Measurements from ENCODE around the gene UBE2G2. TPM values are rescaled to one million over a fixed set of nuclear protein-coding genes. Genes with fewer than 3 reads are reported as not detected.

Gene UBE2G2
- polyA plus RNA-seq, 1 donor from 2014 or later = 127 TPM

DNA sequence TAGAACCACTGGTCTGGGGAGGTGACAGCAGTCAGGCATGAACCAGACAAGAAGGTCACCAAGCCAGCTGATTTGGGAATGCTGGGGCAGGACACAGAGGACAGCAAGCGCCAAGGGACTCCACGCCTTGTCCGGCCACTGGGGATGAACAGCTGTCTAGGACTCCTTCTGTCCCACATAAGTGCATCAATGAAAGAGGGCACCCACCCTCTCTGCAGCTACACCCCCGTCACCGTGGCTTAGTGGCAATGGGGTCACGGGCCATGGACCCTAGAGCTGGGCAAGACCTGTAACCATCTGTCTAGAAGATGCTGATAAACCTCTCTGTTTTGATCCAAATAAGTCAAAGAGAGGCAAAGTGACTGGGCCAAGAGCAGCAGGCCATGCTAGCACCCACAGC is 16.8 kb downstream of the UBE2G2 start:
- H3K9me3 ChIP-seq (ENCODE audit: low read length) = no peaks in the 10 kb centered on the region
- no peaks in the 10 kb centered on the region for H3K79me2 ChIP-seq (replicated peaks; ENCODE audit: insufficient read depth, low read length)
- H3K9ac ChIP-seq (ENCODE audit: low read length) = no peak overlapping the region
- H3K9me2 ChIP-seq (ENCODE audit: insufficient read depth, low read length) = no peaks in the 10 kb centered on the region
- no peak overlapping the region for H2AFZ ChIP-seq (ENCODE audit: low read depth, low read length)
- no peak overlapping the region for H3K4me3 ChIP-seq (ENCODE audit: low read length)
- no peaks in the 10 kb centered on the region for H3F3A ChIP-seq (ENCODE audit: insufficient read depth, low read length, poor library complexity, severe bottlenecking)
- H3K27ac ChIP-seq (ENCODE audit: low read length) = no peak overlapping the region
- no peaks in the 10 kb centered on the region for H3K36me3 ChIP-seq (ENCODE audit: insufficient read depth, low read length)
- no peaks in the 10 kb centered on the region for H4K20me1 ChIP-seq (ENCODE audit: insufficient read depth)
- no peak overlapping the region for H3K4me2 ChIP-seq (ENCODE audit: low read length)
- H3K27me3 ChIP-seq (ENCODE audit: insufficient read depth, low read depth, low read length) = no peaks in the 10 kb centered on the region
- TF ChIP-seq EP300 (conservative IDR thresholded peaks at IDR 0.05; ENCODE audit: poor library complexity, severe bottlenecking) = no peak
- TF ChIP-seq MXI1 (conservative IDR thresholded peaks at IDR 0.05; ENCODE audit: poor library complexity, severe bottlenecking) = no peak
- TF ChIP-seq POLR2AphosphoS5 (IDR thresholded peaks at IDR 0.05) = no peak
- TF ChIP-seq EZH2 (IDR thresholded peaks at IDR 0.05; ENCODE audit: borderline replicate concordance, insufficient read depth, low read length, poor library complexity, severe bottlenecking) = no peak
- TF ChIP-seq, protein P1, sequence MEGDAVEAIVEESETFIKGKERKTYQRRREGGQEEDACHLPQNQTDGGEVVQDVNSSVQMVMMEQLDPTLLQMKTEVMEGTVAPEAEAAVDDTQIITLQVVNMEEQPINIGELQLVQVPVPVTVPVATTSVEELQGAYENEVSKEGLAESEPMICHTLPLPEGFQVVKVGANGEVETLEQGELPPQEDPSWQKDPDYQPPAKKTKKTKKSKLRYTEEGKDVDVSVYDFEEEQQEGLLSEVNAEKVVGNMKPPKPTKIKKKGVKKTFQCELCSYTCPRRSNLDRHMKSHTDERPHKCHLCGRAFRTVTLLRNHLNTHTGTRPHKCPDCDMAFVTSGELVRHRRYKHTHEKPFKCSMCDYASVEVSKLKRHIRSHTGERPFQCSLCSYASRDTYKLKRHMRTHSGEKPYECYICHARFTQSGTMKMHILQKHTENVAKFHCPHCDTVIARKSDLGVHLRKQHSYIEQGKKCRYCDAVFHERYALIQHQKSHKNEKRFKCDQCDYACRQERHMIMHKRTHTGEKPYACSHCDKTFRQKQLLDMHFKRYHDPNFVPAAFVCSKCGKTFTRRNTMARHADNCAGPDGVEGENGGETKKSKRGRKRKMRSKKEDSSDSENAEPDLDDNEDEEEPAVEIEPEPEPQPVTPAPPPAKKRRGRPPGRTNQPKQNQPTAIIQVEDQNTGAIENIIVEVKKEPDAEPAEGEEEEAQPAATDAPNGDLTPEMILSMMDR (IDR thresholded peaks at IDR 0.05; ENCODE audit: poor library complexity, severe bottlenecking) = no peak
- no peak for TF ChIP-seq TAF1 (IDR thresholded peaks at IDR 0.05; ENCODE audit: low read depth)
- no peak for TF ChIP-seq RAD21 (conservative IDR thresholded peaks at IDR 0.05)
- TF ChIP-seq SMC3 (conservative IDR thresholded peaks at IDR 0.05; ENCODE audit: poor library complexity) = no peak
- TF ChIP-seq, protein P2, sequence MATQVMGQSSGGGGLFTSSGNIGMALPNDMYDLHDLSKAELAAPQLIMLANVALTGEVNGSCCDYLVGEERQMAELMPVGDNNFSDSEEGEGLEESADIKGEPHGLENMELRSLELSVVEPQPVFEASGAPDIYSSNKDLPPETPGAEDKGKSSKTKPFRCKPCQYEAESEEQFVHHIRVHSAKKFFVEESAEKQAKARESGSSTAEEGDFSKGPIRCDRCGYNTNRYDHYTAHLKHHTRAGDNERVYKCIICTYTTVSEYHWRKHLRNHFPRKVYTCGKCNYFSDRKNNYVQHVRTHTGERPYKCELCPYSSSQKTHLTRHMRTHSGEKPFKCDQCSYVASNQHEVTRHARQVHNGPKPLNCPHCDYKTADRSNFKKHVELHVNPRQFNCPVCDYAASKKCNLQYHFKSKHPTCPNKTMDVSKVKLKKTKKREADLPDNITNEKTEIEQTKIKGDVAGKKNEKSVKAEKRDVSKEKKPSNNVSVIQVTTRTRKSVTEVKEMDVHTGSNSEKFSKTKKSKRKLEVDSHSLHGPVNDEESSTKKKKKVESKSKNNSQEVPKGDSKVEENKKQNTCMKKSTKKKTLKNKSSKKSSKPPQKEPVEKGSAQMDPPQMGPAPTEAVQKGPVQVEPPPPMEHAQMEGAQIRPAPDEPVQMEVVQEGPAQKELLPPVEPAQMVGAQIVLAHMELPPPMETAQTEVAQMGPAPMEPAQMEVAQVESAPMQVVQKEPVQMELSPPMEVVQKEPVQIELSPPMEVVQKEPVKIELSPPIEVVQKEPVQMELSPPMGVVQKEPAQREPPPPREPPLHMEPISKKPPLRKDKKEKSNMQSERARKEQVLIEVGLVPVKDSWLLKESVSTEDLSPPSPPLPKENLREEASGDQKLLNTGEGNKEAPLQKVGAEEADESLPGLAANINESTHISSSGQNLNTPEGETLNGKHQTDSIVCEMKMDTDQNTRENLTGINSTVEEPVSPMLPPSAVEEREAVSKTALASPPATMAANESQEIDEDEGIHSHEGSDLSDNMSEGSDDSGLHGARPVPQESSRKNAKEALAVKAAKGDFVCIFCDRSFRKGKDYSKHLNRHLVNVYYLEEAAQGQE (IDR thresholded peaks at IDR 0.05; ENCODE audit: borderline replicate concordance) = no peak

DNA sequence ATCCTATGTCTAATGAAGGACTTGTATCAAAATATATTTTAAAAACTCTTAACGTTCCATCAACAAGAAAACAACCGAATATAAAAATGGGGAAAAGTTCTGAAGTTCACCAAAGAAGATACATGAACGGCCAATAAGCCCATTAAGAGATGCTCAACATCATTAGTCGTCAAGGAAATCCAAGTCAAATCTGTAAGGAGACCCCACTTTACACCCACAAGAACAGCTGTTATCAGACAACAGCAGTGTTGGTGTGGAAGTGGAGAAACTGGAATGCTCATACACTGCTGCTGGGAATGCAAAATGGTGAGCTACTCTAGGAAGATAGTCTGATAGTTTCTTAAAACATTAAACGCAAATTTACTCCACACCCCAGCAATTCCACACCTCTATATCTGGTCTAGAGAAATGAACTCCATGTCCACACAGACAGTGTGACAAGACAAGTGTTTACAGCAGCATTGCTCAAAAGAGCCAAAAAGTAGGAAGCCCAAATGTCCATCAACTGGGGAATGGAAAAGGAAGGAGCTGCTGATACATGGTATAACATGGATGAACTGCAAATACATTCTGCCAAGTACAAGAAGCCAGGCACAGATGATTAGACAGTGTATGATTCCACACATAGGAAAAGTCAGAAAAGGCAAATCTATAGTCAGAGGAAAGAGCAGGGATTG is 18.5 kb downstream of the UBE2G2 start:
- no peaks in the 10 kb centered on the region for H3K79me2 ChIP-seq (replicated peaks; ENCODE audit: insufficient read depth, low read length)
- H3K9me2 ChIP-seq (ENCODE audit: insufficient read depth, low read length) = no peaks in the 10 kb centered on the region
- no peak overlapping the region for H3K27ac ChIP-seq (ENCODE audit: low read length)
- no peak overlapping the region for H3K4me2 ChIP-seq (ENCODE audit: low read length)
- H3K9me3 ChIP-seq (ENCODE audit: low read length) = no peaks in the 10 kb centered on the region
- no peaks in the 10 kb centered on the region for H4K20me1 ChIP-seq (ENCODE audit: insufficient read depth)
- no peak overlapping the region for H3K4me3 ChIP-seq (ENCODE audit: low read length)
- no peak for TF ChIP-seq EZH2 (IDR thresholded peaks at IDR 0.05; ENCODE audit: borderline replicate concordance, insufficient read depth, low read length, poor library complexity, severe bottlenecking)
- TF ChIP-seq MXI1 (conservative IDR thresholded peaks at IDR 0.05; ENCODE audit: poor library complexity, severe bottlenecking) = no peak
- TF ChIP-seq, protein P2 (IDR thresholded peaks at IDR 0.05; ENCODE audit: borderline replicate concordance) = no peak
- TF ChIP-seq SMC3 (conservative IDR thresholded peaks at IDR 0.05; ENCODE audit: poor library complexity) = no peak
- H2AFZ ChIP-seq (ENCODE audit: low read depth, low read length) = no peak overlapping the region
- no peaks in the 10 kb centered on the region for H3K27me3 ChIP-seq (ENCODE audit: insufficient read depth, low read depth, low read length)
- H3K9ac ChIP-seq (ENCODE audit: low read length) = no peak overlapping the region
- no peaks in the 10 kb centered on the region for H3K36me3 ChIP-seq (ENCODE audit: insufficient read depth, low read length)
- H3F3A ChIP-seq (ENCODE audit: insufficient read depth, low read length, poor library complexity, severe bottlenecking) = no peaks in the 10 kb centered on the region

Data from neural cell (in vitro differentiated cells).